Osteoblast (primary cell): ENCODE results near the gene BAD. TPM values are rescaled to one million over a fixed set of nuclear protein-coding genes. Genes with fewer than 3 reads are reported as not detected.
A peak's percentile ranks its signal among the peaks of the same experiment; 100 is the strongest.

Experiments
- DNase-seq: peaks from one replicate; pipeline ENCODE4 v3.0.0; 2011; ENCODE audit warnings: low spot score, mixed read lengths; ENCODE audit not compliant: insufficient read length; ENCODE audit errors: missing footprints
- H2AFZ ChIP-seq: 2 replicates; pipeline ENCODE4 v1.6.0; 2011; ENCODE audit warnings: mild to moderate bottlenecking, low read length
- H3K27ac ChIP-seq: 2 replicates; pipeline ENCODE4 v1.5.1; 2011; ENCODE audit warnings: mild to moderate bottlenecking, low read depth, low read length, moderate library complexity
- H3K27me3 ChIP-seq: 2 replicates; pipeline ENCODE4 v1.6.0; 2012; ENCODE audit warnings: mild to moderate bottlenecking, control low read depth, inconsistent platforms, low read length, moderate library complexity; ENCODE audit not compliant: insufficient read depth
- H3K36me3 ChIP-seq: 2 replicates; pipeline ENCODE4 v1.5.1; 2011; ENCODE audit warnings: mild to moderate bottlenecking, low read length, control low read depth, moderate library complexity; ENCODE audit not compliant: insufficient read depth
- H3K4me1 ChIP-seq: 2 replicates; pipeline ENCODE4 v1.5.1; 2011; ENCODE audit warnings: mild to moderate bottlenecking, low read length, control low read depth, moderate library complexity; ENCODE audit not compliant: insufficient read depth
- H3K4me2 ChIP-seq: 2 replicates; pipeline ENCODE4 v1.6.0; 2011; ENCODE audit warnings: mild to moderate bottlenecking, low read length; ENCODE audit not compliant: insufficient read depth
- H3K4me3 ChIP-seq: fragments of 200-600 bp; sonication (generic); 3 replicates; pipeline ENCODE4 v1.5.1; 2012; ENCODE audit warnings: mild to moderate bottlenecking, low read length, inconsistent platforms; ENCODE audit not compliant: insufficient read depth
- H3K79me2 ChIP-seq: 2 replicates; pipeline ENCODE4 v1.6.0; 2012; ENCODE audit warnings: mild to moderate bottlenecking, low read length, control low read depth, inconsistent platforms; ENCODE audit not compliant: insufficient read depth
- H3K9me3 ChIP-seq: 2 replicates; pipeline ENCODE4 v1.5.1; 2011; ENCODE audit warnings: low read depth, low read length, control low read depth
- H4K20me1 ChIP-seq: 2 replicates; pipeline ENCODE4 v1.6.0; 2012; ENCODE audit warnings: mild to moderate bottlenecking, low read length, control low read depth; ENCODE audit not compliant: insufficient read depth
- total RNA-seq: library from RNA; depleted of rRNA; stranded (reverse); fragments of >200 nt; gene quantifications from 2 replicates; pipeline ENCODE4 v1.2.3, GENCODE V29; 2012
- TF ChIP-seq, protein P1 (sequence below): IDR thresholded peaks from 2 replicates; pipeline ENCODE4 v1.5.1; 2011; ENCODE audit warnings: mild to moderate bottlenecking, low read depth, low read length, moderate library complexity; ENCODE audit errors: extremely low read depth

The BAD gene
- total RNA-seq, 1 donor, result 70.9 TPM

DNA sequence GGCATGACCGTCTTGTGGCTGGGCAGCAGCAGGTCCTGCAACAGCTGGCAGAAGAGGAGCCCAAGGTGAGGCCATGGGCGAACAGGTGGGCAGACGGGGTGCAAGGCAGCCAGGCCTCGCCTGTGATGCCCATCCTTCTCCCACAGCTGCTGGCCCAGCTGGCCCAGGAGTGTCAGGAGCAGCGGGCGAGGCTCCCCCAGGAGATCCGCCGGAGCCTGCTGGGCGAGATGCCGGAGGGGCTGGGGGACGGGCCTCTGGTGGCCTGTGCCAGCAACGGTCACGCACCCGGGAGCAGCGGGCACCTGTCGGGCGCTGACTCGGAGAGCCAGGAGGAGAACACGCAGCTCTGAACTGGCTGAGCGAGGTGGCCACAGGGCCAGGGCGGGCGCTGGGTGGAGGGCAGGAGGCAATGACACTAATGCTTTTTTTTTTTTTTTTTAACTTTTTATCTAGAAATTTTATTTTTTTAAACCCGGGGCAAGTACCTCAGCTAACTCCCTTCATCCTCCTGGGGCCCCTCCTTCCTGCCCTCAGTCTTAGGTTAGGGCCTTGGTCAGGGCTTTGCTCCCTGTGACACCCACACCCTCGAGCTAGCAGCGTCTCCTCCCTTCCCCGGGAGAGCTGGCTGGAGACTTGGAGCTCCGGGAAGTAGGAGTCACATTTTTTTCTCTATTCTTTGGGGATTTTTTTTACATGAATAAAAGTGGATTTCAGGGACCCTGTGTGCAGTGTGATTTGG lies 17.1 kb downstream of the BAD start:
- no peak overlapping the region for H3K4me2 ChIP-seq
- H3K27me3 ChIP-seq, result no peaks in the 10 kb centered on the region
- no peaks in the 10 kb centered on the region for H3K9me3 ChIP-seq
- TF ChIP-seq, protein P1, sequence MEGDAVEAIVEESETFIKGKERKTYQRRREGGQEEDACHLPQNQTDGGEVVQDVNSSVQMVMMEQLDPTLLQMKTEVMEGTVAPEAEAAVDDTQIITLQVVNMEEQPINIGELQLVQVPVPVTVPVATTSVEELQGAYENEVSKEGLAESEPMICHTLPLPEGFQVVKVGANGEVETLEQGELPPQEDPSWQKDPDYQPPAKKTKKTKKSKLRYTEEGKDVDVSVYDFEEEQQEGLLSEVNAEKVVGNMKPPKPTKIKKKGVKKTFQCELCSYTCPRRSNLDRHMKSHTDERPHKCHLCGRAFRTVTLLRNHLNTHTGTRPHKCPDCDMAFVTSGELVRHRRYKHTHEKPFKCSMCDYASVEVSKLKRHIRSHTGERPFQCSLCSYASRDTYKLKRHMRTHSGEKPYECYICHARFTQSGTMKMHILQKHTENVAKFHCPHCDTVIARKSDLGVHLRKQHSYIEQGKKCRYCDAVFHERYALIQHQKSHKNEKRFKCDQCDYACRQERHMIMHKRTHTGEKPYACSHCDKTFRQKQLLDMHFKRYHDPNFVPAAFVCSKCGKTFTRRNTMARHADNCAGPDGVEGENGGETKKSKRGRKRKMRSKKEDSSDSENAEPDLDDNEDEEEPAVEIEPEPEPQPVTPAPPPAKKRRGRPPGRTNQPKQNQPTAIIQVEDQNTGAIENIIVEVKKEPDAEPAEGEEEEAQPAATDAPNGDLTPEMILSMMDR, result no peak
- DNase-seq, result peak; percentile 90
- H3K27ac ChIP-seq, result no peak overlapping the region
- H2AFZ ChIP-seq, result no peak overlapping the region
- peaks cover 36% of the 10 kb centered on the region for H3K36me3 ChIP-seq
- H3K4me3 ChIP-seq, result no peak overlapping the region
- H3K79me2 ChIP-seq, result no peaks in the 10 kb centered on the region
- H3K4me1 ChIP-seq, result peaks cover 33% of the 10 kb centered on the region
- no peaks in the 10 kb centered on the region for H4K20me1 ChIP-seq

DNA sequence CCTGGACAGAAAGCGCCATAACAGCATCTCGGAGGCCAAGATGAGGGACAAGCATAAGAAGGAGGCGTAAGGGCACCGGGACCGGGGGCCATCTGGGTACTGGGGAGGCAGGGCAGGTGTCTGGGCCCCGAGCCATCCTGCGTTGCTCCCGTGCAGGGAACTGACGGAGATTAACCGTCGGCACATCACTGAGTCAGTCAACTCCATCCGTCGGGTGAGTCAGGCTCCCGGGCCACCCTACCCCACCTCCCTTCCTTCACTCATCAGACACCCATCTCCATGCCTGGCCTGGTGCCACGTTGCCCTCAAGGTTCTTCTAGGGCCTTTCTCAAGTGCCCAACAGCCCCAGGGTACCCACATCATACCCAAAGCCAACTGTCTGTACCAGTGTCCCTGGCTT lies 18.1 kb downstream of the BAD start:
- Histone ChIP-seq H3K9me3 (no peaks in the 10 kb centered on the region), H3K4me2 (no peak overlapping the region), H3K36me3 (peaks cover 41% of the 10 kb centered on the region), H2AFZ (no peak overlapping the region), H3K4me1 (peaks cover 33% of the 10 kb centered on the region), H4K20me1 (no peaks in the 10 kb centered on the region), H3K79me2 (no peaks in the 10 kb centered on the region), H3K27me3 (no peaks in the 10 kb centered on the region), H3K27ac (no peak overlapping the region), H3K4me3 (no peak overlapping the region)
- TF ChIP-seq, protein P1, result no peak
- DNase-seq, result peak; percentile 85

DNA sequence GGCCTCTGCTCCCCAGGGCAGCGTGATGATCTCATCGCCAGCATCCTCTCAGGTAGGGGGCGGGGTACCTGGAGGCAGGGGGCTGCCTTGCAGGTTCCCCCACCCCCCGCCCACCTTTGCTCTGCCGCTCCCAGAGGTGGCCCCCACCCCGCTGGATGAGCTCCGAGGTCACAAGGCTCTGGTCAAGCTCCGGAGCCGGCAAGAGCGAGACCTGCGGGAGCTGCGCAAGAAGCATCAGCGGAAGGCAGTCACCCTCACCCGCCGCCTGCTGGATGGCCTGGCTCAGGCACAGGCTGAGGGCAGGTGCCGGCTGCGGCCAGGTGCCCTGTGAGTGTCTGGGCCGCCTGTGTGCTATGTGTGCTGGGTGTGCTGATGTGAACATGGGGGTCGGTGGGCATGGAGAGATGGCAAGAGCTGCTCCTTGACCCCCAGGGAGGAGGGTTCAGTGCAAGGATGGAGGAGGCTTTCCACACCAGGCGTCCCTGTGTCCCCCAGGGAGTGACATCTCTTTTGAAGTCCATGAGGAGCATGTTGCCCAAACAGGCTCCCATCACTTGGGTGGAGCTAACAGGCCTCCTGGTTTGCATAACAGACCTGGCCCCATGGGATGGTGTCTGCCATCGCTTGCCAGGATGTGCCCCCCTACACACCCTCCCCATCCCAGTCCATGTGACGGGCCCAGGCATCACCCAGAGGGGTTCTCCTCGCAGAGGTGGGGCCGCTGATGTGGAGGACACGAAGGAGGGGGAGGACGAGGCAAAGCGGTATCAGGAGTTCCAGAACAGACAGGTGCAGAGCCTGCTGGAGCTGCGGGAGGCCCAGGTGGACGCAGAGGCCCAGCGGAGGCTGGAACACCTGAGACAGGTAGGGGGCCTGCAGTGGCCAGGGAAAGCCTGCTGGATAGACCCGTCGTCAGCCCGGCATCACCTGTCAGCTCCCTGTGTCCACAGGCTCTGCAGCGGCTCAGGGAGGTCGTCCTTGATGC lies 19.0 kb downstream of the BAD start:
- TF ChIP-seq, protein P1, result no peak
- no peak overlapping the region for H3K27ac ChIP-seq
- no peaks in the 10 kb centered on the region for H3K27me3 ChIP-seq
- H3K36me3 ChIP-seq, result peaks cover 41% of the 10 kb centered on the region
- no peaks in the 10 kb centered on the region for H4K20me1 ChIP-seq
- no peaks in the 10 kb centered on the region for H3K9me3 ChIP-seq
- peak; percentile 55 for DNase-seq
- H2AFZ ChIP-seq, result no peak overlapping the region
- no peaks in the 10 kb centered on the region for H3K79me2 ChIP-seq
- no peak overlapping the region for H3K4me2 ChIP-seq
- no peak overlapping the region for H3K4me3 ChIP-seq
- peaks cover 31% of the 10 kb centered on the region for H3K4me1 ChIP-seq

DNA sequence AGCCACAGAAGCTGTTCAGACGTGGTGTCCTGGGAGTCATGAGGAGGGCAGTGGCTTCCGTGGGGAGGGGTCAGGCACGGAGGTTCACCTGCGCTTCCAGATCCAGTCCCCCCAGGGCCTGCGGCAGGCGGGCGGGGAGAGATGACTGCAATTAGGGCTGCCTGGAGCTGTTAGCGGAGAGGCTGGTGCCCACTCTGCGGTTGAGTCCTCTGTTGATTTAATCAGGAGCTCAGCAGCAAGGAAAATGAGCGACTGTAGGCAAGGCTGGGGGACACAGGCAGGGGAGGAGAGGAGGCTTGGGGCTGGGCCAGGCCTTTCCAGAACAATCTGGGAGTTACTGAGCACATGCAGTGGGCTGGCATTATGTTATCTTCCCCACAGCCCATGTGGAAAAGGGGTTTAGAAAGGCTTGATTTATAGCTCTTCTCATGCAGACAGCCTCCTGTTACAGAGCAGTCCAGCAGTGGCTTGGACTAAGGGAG lies 20.1 kb downstream of the BAD start:
- H3K36me3 ChIP-seq, result peaks cover 47% of the 10 kb centered on the region
- H3K79me2 ChIP-seq, result no peaks in the 10 kb centered on the region
- H2AFZ ChIP-seq, result no peak overlapping the region
- H3K9me3 ChIP-seq, result no peaks in the 10 kb centered on the region
- peak; percentile 86 for DNase-seq
- no peak overlapping the region for H3K27ac ChIP-seq
- H3K4me3 ChIP-seq, result no peak overlapping the region
- H3K4me2 ChIP-seq, result no peak overlapping the region
- H4K20me1 ChIP-seq, result no peaks in the 10 kb centered on the region
- no peaks in the 10 kb centered on the region for H3K27me3 ChIP-seq
- TF ChIP-seq, protein P1, result no peak
- peaks cover 26% of the 10 kb centered on the region for H3K4me1 ChIP-seq
